COLO829 (cell line): ENCODE measurements around the gene ANGPTL7.
"Not testable (repeated sequence)": the region's sequence is repeated elsewhere in the genome, so short reads cannot be mapped to it uniquely, and the experiment has no call there.

Experiments
- DNase-seq: peaks from one replicate; pipeline ENCODE4 v3.0.0; 2012; ENCODE audit warnings: low spot score

The ANGPTL7 gene

GRCh38 chr1:11188858-11189451 lies at the start of gene ANGPTL7:
TSS of gene ANGPTL7 (plus strand) at chr1:11189355. CDS start at chr1:11189580, 225 bp downstream.
- no peak for DNase-seq

GRCh38 chr1:11142618-11143391 lies 46.4 kb upstream of the ANGPTL7 start:
- no peak for DNase-seq

- DNase-seq, result no peak
Observed at GRCh38 chr1:11143401-11143800, 45.8 kb upstream of the ANGPTL7 start.

- no peak for DNase-seq
Observed at GRCh38 chr1:11143907-11144306, 45.2 kb upstream of the ANGPTL7 start.

- no peak for DNase-seq
Observed at GRCh38 chr1:11144570-11145256, 44.4 kb upstream of the ANGPTL7 start.

GRCh38 chr1:11145741-11146140 lies 43.4 kb upstream of the ANGPTL7 start:
- DNase-seq, result no peak

GRCh38 chr1:11147197-11147770 lies 41.9 kb upstream of the ANGPTL7 start:
- DNase-seq, result no peak

GRCh38 chr1:11150326-11150725 lies 38.8 kb upstream of the ANGPTL7 start:
- DNase-seq, result no peak

GRCh38 chr1:11151114-11151513 lies 38.0 kb upstream of the ANGPTL7 start:
- no peak for DNase-seq

GRCh38 chr1:11151826-11152612 lies 37.1 kb upstream of the ANGPTL7 start:
- DNase-seq, result no peak

GRCh38 chr1:11152755-11153154 lies 36.4 kb upstream of the ANGPTL7 start:
- no peak for DNase-seq

- no peak for DNase-seq
Observed at GRCh38 chr1:11153184-11153583, 36.0 kb upstream of the ANGPTL7 start.

- DNase-seq, result no peak
Observed at GRCh38 chr1:11156441-11156840, 32.7 kb upstream of the ANGPTL7 start.

- DNase-seq, result no peak
Observed at GRCh38 chr1:11156963-11157362, 32.2 kb upstream of the ANGPTL7 start.

GRCh38 chr1:11157394-11157793 lies 31.8 kb upstream of the ANGPTL7 start:
- DNase-seq, result no peak

- DNase-seq, result no peak
Observed at GRCh38 chr1:11157867-11158266, 31.3 kb upstream of the ANGPTL7 start.

- DNase-seq, result no peak
Observed at GRCh38 chr1:11158291-11158690, 30.9 kb upstream of the ANGPTL7 start.

GRCh38 chr1:11158720-11159321 lies 30.3 kb upstream of the ANGPTL7 start:
- DNase-seq, result peak; percentile 43

- DNase-seq, result not testable (repeated sequence)
Observed at GRCh38 chr1:11162752-11163151, 26.4 kb upstream of the ANGPTL7 start.

GRCh38 chr1:11166744-11167143 lies 22.4 kb upstream of the ANGPTL7 start:
- not testable (repeated sequence) for DNase-seq

- DNase-seq, result no peak
Observed at GRCh38 chr1:11168731-11169130, 20.4 kb upstream of the ANGPTL7 start.

- no peak for DNase-seq
Observed at GRCh38 chr1:11169202-11169601, 20.0 kb upstream of the ANGPTL7 start.
